Activated T-helper 1 cell treated with Interleukin-2 at 50 U/mL for 16 hours (primary cell): Measurements from ENCODE around the gene RAD51B.

ENCODE experiments used
- DNase-seq: peaks from one replicate; pipeline ENCODE4 v3.0.0-alpha.2; 2020; ENCODE audit warnings: low read depth

RAD51B gene

DNA sequence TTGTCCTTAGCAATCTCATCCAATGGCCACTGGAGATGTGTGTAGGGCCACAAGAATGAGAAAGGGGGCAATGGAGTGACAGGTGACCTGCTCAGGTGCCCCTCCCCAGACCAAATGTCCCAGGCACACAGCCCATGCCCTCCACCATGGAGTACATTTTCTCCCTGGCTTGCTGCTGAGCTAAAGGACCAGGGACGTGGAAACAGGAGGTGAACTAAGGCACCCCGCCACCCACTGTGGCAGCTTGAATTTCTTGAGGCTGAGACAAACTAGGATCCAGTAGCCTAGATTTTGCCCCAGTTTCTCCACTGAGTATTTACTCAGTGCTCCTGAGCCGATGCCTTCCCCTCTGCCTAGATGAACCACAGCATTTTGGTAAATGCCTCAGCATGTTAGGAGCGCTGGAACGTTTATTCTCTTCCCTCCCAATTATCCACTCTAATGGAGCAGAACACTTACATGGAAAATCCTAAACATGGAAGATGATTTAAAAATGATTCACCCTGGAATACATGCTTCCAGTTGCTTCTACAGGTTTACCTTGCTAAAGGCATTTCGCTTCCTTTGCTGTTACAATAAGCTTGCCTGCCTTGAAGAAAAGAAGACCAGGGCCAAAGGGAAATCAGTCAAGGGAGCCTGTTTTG, 775.3 kb downstream of the RAD51B start:
- no peak for DNase-seq

DNA sequence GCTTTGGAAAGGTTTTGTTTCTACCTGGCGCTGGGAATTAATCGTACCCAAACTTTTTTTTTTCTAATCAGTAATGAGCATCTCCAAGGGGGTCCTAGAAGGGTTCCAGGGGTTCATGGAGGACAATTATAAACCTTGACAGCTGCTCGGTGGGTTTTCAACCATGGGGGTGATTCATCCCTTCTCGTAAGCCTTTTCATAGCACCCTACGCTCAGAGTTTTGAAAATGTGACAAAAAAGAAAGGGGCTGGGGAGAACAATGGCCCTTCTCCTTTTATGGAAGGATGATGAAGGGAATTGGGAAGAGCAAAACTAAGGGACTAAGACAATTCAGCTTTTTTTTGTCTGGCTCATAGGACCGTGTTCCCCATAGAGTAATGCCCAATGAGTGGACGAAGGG, 776.6 kb downstream of the RAD51B start:
- no peak for DNase-seq

DNA sequence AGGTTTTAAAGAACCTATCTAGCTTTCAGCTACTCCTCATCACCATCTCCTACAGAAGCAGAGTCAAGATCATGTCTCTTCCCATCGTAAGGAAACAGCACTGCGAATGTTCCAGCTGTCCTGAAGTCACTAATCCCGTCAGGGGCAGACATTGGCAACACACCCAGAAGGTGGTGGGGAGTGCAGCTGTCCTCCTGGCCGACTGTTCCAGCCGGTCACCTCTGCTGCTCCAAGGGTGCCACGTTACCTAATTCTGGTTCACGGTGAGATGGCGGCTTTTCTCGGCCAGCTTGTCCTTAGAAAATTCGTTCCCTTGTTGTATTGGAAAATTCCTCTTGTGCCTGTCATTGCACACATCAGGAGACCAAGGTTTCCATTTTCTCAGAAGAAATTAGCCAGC, 777.1 kb downstream of the RAD51B start:
- no peak for DNase-seq

DNA sequence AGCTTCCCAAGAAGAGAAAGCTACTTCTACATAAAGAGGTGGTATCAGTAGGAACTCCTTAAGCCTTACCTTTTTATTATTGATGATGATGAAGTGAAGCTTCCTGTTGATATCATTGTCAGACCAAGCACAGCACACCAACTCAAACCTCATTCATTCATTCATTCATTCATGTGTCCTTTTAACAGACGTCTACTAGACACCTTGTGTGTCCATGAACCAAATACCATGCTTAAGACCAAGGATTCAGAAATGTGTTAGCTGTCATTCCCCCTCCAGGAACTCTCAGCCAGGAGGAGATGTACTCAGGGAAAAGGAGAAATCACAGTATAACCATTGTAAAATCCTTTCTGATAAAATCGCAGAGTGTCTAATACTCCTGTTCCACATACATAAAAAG, 778.5 kb downstream of the RAD51B start:
- no peak for DNase-seq

DNA sequence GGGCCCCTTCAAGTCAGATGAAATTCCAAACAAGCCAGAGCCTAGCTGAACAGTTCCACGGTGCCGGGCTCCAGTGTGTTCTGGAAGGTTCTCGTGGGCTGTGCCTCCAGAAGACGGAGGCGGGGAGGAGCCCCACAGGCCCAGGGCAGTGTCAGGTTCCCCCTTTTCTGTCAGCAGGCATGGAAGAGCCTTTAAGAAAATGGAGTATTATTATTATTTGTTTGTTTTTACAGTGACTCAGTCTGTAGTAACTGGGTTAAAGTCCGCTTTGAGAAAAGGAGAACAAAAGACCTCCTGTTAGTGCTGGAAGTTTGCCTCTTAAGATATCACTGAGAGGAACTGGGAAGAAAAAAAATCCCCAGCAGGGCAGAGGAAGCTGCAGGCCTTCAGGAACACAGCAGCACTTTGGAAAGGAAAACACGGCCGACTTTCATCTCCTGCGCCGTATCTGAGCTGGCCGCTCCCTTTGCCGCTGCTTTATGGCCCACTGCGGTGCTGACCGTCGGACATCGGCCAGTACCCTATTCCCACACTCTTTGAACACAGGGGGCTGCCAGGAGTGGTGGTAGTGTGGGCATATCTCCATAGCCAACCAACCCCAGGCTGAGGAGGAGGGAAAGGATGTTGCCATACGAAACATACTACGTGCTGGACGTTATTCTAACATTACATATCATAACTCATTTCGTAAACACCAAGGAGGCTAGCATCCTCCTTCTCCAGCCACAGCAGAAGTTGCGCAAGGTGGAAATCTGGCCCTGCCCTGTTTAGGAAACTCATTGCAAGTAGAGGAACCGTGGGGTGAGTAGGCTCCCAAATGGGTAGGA, 779.3 kb downstream of the RAD51B start:
- no peak for DNase-seq

DNA sequence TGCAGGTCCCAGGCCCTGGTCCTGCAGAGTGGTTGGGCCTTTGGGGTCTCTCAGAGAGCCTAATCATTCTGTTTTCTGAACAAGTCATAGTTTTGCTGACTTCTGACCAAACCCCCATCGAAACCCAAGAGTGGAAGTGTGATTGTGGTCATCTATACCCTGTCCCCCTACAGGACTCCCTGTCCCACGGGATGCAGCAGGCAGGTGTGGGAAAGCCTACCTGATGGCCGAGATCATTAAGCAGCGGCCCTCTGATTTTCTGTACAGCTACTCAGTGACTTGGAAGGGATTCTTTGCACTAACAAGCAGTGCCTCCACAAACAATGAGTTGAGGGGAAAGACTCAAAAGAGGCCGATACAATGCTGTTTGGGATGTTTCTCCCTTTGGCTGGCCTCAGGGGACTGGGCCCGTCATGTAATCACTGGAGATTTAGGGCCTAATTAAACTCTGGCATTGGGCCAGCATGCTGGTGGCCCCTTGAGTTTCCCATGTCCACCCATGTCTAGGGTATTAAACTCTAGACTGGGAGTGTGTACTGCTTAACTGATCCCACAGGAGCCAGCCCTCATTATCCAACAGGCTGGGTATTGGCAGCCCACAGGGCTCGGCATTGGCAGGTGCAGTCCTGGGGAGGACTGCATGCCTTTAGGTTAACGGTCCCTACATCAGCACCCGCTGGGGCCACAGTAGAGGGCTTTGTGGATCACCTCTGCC, 780.5 kb downstream of the RAD51B start:
- DNase-seq, result no peak

DNA sequence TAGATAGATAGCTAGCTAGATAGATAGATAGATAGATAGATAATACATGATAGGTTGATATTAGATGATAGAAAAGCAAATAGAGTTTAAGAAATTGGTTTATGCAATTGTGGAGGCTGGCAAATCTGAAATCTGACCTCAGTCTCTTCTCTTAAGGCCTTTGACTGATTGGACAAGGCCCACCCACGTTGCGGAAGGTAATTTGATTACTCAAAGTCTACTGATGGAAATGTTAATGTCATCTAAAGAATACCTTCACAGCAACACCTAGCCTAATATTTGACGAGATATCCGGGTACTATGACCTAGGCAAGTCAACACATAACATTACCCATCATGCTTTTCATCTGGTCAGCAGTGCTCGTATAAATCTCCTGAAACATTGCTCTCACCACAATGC, 782.9 kb downstream of the RAD51B start:
- DNase-seq, result no peak

DNA sequence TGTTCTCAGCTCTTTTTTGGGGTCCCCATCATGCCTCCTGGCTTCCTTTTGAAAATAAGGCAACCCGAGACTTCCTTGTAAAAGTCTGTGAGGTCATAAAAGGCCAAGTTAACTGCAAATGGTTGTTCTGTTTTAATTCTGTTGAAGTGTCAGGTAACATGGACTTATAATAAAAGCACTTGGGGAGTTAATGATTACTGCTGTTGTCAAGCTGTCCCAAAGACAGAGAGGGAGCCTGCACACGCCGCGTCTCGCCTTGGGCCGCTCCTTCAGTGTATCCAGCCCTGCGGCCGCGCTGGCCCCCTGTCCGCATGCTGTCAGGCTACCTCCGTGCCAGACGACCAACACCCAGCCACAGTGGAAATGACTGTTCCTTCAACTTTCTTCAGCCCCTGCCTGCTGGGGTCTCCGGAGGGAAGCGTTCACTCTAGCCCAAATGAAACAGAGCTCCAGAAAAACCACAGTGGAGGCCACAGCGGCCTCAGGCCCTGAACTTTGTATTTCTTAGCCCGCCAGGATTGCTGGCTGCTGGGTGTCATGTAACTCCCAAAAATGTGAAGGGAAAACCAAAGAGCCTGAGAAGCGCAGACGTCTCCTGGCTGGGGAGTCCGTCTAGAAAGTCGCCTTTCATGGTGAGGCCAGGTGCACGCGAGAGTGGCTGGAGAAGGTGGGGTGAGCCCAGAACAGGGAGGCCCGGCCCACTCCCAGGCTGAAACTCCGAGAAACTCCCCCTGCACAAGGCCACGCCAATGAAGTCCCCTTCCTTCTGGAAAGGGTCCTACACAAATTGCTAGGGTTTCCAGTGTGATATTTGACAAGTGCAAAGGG, 784.2 kb downstream of the RAD51B start:
- DNase-seq, result no peak

DNA sequence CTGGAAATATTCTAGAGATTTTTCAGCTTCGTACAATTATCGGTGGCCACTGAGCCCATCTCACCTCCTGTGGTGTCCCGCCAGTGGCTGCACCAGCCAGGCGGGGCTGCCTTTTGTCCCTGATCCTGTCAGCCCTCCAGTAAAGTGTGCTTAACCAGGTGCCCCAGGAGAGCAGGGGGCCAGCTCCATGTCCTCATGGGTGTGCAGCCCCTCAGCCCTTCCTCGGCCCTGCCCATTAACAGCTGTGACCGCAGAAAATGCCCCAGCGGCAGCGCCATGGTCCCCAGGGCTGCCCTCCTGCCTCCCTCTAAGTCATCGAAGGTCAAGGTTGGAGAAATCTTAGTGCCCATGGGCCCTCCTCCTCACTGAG, 784.8 kb downstream of the RAD51B start:
- no peak for DNase-seq

DNA sequence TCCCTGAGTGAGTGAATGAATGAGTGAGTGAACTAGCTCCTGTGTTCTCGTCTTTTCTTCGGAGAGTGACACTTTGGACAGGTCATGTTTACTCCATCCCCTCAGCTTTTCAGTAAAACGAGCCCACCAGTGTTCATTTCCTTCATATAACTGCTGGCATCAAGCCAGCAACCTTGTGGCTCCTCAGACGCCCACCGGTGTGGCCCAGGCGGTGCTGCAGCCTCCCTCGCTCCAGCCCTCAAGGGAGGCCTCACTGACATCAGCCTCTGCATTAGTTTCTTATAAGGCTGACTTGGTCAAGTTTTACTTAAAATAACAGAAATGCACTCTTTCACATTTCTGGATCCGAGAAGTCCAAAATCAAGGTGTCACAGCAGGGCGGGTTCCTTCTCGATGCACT, 785.2 kb downstream of the RAD51B start:
- no peak for DNase-seq

DNA sequence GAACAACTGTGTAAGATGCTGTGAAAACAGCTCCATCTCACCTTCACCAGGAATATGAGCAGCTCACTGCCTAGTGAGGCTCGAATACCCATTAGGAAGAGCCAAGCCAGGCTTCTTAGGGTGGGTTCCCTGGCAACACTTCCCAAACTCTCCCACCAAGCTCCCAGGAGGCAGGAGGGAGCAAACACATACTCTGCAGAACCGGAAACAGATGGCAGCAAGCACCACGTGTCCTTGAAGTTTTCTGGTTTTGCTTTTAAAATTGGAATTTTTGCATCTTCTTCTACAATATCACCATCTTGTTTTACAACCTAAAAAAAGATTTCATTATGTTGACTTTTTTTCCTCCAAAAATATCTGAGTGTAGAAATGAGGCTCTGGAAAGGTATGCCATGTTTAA, 786.6 kb downstream of the RAD51B start:
- DNase-seq, result no peak

DNA sequence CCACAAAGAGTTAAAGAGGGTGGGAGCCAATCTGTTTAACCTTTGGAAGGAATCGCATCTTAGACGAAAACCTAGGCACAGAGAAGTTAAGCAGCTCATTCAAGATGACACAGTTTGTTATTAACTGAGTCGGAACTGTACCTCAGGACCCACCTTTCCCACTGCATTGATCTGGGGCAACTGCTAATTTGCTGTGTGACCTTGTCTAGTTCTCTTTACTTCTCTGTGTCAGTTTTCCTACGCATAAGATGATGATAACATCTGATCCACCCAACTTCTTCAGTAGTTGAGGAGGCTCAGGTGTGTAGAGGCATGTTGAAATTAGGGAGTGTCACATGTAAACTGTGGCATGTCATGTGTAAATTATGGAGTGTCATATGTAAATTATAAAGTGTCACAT, 787.1 kb downstream of the RAD51B start:
- DNase-seq, result no peak

DNA sequence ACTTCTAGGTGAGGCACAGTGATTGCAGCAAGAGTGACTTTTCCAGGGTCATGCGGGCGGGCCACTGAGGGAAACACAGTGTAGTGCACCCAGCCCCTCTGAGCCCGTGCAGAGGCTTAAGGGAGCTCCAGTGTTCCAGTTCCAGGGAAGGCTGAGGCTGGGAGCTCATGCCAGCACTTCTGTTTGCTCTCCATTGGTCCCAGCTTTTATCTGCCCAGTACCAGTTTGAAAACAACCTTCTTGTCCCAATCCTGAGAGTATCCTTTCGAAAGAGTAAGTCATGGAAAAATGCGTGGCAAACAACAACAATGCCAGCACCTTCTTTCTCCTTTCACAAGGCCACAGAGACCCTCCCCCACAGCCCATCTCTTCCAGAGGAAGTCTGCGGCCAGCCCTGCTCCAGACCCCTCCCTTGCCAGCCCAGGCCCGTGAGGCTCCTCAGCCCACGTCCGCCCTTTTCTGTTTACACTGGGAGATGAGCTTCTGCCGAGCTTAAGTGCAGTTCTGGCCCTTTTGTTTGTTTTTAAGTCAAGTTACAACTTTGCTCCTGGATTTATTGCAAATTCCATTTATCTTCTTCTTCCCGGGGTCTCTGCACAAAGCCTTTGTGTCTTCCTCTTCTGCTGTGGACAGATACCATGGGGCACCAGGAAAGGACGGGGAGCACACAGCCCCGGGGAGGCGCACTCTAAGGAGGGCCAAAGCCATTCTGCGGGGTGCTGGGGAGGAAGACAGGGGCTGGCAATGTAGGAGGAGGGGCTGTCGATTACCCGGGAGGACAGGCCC, 787.7 kb downstream of the RAD51B start:
- no peak for DNase-seq

DNA sequence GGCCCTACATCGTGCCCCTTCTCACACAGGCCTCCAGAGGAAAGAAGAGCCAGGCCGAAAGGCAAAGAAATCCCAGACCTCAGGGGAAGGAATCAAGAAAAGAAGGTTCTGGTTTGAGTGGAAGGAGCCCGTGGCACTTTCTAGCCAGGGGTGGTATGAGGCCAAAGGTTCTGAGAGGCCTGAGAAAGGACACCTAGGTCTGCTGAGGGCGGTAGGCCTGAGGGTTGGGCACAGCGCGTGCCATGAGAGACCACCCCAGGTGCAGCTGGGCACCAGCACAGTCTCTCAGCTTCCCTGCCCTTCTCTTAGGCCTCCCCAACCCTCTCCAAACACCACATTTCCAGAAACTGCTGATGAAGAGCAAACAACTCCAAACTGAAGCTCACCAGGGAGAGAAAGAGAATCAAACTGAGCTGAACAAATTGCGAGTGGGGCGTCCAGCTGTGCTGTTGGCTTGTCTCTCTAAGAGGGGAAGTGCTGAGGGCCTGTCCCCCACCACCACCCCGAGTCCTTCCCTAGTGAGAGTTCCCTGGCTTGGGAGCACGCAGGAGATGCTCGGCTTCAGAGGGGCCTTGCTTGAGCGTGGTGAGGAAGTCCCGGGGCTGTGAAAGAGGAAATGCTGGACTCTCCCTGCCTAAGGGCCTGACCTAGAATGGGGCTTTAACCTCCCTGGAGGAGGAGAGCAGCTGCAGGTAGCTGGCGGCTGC, 788.4 kb downstream of the RAD51B start:
- DNase-seq, result no peak

DNA sequence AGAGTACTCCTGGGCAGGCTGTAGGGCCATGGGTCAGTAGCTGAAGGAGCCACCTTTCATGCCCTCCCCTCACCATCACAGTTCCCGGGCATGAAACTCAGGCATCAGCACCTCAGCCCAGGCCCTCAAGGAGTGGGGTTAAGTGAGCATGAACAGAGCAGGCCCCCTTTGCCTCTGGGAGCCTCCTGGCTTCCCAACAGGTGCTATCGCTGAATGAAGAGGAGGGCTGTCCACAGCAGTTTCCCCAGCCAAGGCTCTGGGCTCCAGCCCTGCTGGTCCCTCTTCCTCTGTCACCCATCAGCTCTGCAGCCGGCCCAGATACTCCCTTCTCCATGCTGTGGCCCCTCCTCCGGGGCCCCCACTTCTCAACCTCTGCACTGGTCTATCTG, 789.0 kb downstream of the RAD51B start:
- DNase-seq, result no peak

DNA sequence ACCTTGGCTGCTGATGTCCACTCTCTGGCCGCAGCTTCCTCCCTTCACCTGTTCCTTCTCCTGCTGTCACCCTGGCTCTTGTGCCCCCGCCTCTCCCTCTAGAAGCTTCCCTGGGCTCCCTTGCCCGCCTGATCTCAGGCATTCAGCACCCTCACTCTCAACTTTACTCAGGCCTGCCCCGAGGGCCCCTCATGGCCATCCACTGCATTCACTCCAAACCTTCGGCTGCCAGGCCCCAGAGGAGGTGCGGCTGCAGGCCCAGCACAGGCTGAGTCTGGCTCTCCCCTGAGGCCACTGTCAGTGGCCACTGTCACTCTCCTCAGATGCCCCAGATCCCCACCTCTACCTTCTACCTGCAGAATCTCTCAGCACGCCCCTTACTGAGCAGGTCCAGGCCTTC, 789.4 kb downstream of the RAD51B start:
- DNase-seq, result no peak

DNA sequence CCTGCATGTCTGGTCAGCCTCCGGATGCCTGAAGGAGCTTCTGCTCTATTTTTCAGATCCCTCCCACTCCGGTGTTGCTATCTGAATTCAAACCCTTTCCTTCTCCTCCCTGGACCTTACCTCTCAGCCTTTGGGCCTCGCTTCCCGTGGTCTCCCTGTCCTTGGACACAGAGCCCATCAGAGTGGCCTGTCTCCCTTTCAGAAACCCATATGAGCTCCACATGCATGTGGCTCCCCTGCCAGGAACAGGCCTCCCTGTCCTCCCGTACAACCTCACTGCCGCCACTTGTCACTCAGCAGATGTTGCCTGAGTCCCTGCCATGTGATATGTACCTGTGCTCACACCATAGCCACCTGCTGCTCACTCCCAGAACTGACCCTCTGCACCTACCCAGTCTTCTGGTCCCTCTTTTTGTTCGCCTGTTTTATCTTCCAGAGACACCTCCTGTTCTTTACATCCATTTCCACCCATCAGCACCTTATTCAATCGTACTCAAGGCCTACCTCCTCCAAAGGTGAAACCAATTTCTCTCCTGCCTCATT, 790.7 kb downstream of the RAD51B start:
- DNase-seq, result no peak

DNA sequence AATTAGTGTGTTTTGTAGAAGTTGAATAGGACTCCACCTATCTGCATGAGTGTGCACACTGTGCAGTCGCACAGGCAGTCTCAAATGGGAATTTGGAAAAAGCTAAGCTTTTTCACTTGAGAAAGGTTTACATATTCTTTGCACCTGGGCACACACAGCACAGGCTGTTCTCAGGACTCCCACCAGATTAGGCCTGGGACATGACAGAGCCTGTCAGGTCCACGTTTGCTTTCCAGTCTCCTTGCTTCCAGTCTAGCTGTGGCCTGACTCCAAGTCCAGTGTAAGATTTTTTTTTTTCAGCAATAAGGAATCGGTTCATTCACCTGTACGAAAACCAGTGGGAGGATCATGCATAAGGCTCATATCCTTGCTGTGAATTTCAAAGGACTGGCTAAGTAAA, 792.0 kb downstream of the RAD51B start:
- no peak for DNase-seq

DNA sequence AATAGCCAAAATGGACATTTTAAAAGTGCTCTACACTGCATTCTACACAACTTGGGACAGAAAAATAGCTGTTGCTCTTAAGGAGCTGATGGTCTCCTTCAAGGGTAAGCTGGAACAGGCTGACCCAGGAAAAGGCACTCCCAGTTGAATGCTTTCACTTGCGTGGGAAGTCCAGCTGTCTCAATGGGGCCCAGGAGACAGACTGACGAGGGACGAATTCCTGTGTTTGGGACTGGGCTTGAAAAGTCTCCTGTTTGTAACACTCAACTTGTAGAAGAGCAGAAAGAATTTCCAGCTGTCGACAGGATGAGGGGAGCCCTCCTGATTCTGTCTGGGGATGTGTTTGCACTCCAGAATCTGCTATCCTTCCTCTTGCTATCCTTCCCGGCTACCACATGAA, 792.5 kb downstream of the RAD51B start:
- DNase-seq, result no peak

DNA sequence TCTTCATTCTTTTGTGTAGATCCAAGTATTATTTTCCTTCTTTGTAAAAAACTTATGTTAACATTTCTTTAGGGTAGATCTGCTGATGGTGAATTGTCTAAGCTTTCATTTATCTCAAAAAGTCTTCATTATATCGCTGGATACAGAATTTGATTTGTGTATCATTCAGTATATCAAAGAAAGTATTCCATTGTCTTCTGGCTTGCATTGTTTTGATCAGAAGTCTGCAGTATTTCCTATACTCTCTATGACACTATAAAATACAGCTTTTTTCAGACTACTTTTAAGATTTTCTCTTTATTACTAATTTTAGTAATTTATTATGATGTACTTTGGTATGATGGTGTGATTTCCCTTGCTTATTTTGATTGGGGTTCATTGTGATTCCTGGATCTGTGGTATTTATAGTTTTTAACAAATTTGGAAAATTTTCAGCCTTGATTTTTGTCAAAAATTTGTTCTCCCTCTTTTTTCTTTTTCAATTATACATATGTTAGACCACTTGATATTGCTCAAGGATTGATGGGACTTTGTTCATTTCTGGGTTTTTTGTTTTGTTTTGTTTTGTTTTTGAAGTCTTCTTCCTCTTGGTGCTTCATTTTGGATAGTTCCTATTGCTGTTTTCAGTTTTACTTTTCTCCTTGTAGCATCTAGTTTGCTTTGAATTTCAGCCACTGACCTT, 796.8 kb downstream of the RAD51B start:
- DNase-seq, result no peak
